NB4 (cell line): ENCODE results near the gene SPNS2.

Experiments used
- DNase-seq: peaks from one replicate; pipeline ENCODE4 v3.0.0; 2010; ENCODE audit warnings: low read depth
- H3K4me3 ChIP-seq: one replicate; pipeline ENCODE4 v1.5.1; 2011; ENCODE audit warnings: mild to moderate bottlenecking, low read depth, low read length, moderate library complexity
- CTCF ChIP-seq: IDR thresholded peaks from one replicate; pipeline ENCODE4 v1.5.1; 2012; ENCODE audit warnings: low read depth, low read length
- MAX ChIP-seq: IDR thresholded peaks from 2 replicates; pipeline ENCODE4 v1.6.1; 2011; ENCODE audit warnings: low read depth, low read length
- MYC ChIP-seq: IDR thresholded peaks from 2 replicates; pipeline ENCODE4 v1.6.1; 2011; ENCODE audit warnings: low read depth, low read length
- POLR2A ChIP-seq: IDR thresholded peaks from 2 replicates; pipeline ENCODE4 v1.6.1; 2011; ENCODE audit warnings: mild to moderate bottlenecking; ENCODE audit not compliant: insufficient read length; ENCODE audit errors: extremely low read depth

SPNS2 gene

DNA sequence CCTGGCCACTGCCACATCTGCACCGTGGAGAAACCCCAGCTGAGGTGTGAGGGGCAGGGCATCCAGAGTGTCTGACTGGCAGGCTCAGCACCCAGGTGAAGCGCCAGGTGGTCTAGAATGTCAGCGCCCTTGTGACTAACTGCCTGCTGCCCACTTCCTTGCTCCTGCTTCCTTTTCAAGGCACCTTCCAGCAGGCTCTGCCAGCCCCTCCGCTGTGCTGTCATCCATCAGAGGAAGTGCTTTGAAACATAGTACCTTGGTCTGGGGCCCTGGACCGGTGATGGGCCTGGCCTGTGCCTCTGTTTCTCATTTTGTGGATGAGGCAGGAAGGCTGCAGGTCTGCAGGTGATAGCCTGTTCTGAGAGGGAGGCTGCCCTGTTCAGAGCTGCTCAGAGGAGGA lies 5.5 kb downstream of the SPNS2 start:
- no peak overlapping the region for H3K4me3 ChIP-seq
- no peak for DNase-seq
- TF ChIP-seq POLR2A: no peak
- TF ChIP-seq CTCF: no peak
- TF ChIP-seq MYC: no peak
- TF ChIP-seq MAX: no peak

GRCh38 chr17:4505187-4505586 lies 6.5 kb downstream of the SPNS2 start:
- no peak for TF ChIP-seq MAX
- TF ChIP-seq MYC: no peak
- no peak for TF ChIP-seq CTCF
- no peak for TF ChIP-seq POLR2A
- DNase-seq: no peak
- no peak overlapping the region for H3K4me3 ChIP-seq

DNA sequence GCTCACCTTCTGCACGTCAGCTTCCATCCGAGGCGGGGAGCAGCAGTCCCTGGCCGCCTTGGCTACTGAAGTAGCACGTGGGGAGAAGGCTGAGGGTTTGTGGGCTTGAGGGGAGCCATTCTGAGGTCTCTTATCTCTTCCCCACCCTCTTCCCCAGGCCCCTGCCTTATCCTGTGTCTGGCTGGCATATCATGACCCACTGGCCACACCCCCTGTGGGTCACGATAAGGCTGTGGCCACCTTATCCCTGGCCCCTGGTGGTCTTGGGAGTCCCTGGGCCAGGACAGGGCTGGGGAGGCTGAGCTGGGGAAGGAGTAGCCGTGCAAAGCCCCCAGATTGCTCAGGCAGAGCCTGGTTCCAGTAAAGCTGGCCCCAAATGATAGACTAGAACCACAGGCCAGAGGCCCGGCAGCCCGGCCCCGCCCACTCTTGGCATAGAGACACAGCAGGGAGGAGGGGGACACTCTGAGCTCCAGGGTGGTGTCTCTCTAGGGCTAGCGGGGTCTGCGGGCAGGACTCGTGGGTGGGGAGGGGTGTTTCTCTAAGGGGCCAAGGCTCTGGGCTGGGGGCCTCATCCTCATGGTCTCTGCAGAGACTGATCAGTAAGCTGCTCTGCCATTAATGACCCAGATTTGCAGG lies 7.6 kb downstream of the SPNS2 start:
- TF ChIP-seq MAX (no peak), CTCF (no peak), POLR2A (no peak), MYC (no peak)
- DNase-seq: no peak
- H3K4me3 ChIP-seq: no peak overlapping the region

DNA sequence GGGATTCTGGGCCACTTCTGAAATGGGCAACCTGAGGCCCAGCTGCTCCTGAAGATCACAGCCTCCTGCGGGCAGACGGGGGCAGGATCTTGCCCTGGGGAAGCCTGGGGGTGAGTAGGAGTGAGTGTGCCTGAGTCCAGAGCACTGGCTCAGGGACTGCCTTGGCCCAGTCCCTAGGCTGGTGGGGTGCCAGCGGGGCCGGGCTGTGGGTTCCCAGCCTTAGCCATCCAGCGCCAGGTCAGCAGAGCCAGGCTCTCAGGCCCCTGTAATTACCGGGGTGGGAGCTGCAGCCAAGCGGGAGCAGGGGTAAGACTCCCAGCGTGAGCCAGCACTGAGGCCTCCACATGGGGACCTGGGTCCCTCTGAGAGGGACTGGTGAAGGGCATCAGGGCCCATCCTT lies 8.2 kb downstream of the SPNS2 start:
- TF ChIP-seq MYC: no peak
- DNase-seq: no peak
- no peak overlapping the region for H3K4me3 ChIP-seq

- H3K4me3 ChIP-seq: no peak overlapping the region
- TF ChIP-seq MYC: no peak
- no peak for TF ChIP-seq CTCF
- no peak for TF ChIP-seq POLR2A
- no peak for TF ChIP-seq MAX
- DNase-seq: no peak
Measured at GRCh38 chr17:4507361-4508111, 8.9 kb downstream of the SPNS2 start.

DNA sequence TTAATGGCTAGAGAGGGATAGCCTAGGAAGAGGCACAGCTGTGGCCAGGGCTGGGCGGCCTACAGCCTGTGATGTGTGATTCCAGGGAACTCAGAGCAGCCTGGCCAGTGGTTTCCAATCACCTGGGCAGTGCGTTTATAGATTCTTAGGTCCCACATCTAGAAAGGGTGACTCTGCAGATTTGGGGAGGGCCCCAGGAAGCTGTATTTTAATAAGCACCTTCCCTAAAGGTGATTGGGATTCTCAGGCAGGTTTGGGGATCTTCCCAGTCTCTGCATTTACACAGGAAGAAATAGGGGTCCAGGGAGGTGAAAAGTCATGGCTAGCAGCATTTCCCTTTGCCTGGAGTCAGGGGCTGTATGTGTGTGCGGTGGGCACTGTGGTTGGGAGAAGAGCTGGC lies 9.5 kb downstream of the SPNS2 start:
- no peak overlapping the region for H3K4me3 ChIP-seq
- TF ChIP-seq MAX (no peak), POLR2A (no peak), CTCF (no peak), MYC (no peak)
- no peak for DNase-seq
